Hepatocyte (in vitro differentiated cells): ENCODE results near the gene KRT6B. TPM values are rescaled to one million over a fixed set of nuclear protein-coding genes. Genes with fewer than 3 reads are reported as not detected.

Experiments used
- DNase-seq: peaks from one replicate; pipeline ENCODE4 v3.0.0-alpha.2; 2016; ENCODE audit warnings: low spot score
- H2AFZ ChIP-seq: fragments of 200-600 bp; sonication (generic); 2 replicates; pipeline ENCODE4 v1.6.0; 2016; ENCODE audit warnings: antibody characterized with exemption, mild to moderate bottlenecking
- H3K27ac ChIP-seq: fragments of 200-600 bp; sonication (generic); 2 replicates; pipeline ENCODE4 v1.5.1; 2016; ENCODE audit warnings: mild to moderate bottlenecking
- H3K27me3 ChIP-seq: fragments of 200-600 bp; sonication (generic); 2 replicates; pipeline ENCODE4 v1.6.1; 2016
- H3K36me3 ChIP-seq: fragments of 200-600 bp; sonication (generic); replicated peaks from 2 replicates; pipeline ENCODE4 v1.5.1; 2016; ENCODE audit warnings: low read depth; ENCODE audit not compliant: insufficient read depth
- H3K4me1 ChIP-seq: fragments of 200-600 bp; sonication (generic); 2 replicates; pipeline ENCODE4 v1.5.1; 2016; ENCODE audit warnings: mild to moderate bottlenecking, moderate library complexity; ENCODE audit not compliant: insufficient read depth
- H3K4me2 ChIP-seq: fragments of 200-600 bp; sonication (generic); 2 replicates; pipeline ENCODE4 v1.6.0; 2016
- H3K4me3 ChIP-seq: fragments of 200-600 bp; sonication (generic); 2 replicates; pipeline ENCODE4 v1.5.1; 2016; ENCODE audit warnings: mild to moderate bottlenecking
- H3K79me2 ChIP-seq: fragments of 200-600 bp; sonication (generic); 2 replicates; pipeline ENCODE4 v1.6.0; 2017; ENCODE audit warnings: mild to moderate bottlenecking
- H3K9me2 ChIP-seq: fragments of 200-600 bp; sonication (generic); replicated peaks from 2 replicates; pipeline ENCODE4 v1.6.0; 2017; ENCODE audit warnings: mild to moderate bottlenecking; ENCODE audit not compliant: insufficient read depth
- H3K9me3 ChIP-seq: fragments of 200-600 bp; sonication (generic); 2 replicates; pipeline ENCODE4 v1.5.1; 2016; ENCODE audit warnings: low read depth, mild to moderate bottlenecking
- H4K20me1 ChIP-seq: fragments of 200-600 bp; sonication (generic); 2 replicates; pipeline ENCODE4 v1.6.0; 2016; ENCODE audit warnings: mild to moderate bottlenecking; ENCODE audit not compliant: insufficient read depth, poor library complexity, severe bottlenecking
- EZH2 ChIP-seq: fragments of 200-600 bp; sonication (generic); IDR thresholded peaks from 2 replicates; pipeline ENCODE4 v1.6.1; 2016; ENCODE audit warnings: antibody characterized with exemption, mild to moderate bottlenecking, borderline replicate concordance
- EZH2phosphoT487 ChIP-seq: fragments of 200-600 bp; sonication (generic); IDR thresholded peaks from one replicate; pipeline ENCODE4 v1.6.1; 2018; ENCODE audit warnings: antibody characterized with exemption, mild to moderate bottlenecking, low read depth, moderate library complexity; ENCODE audit not compliant: unreplicated experiment, severe bottlenecking
- WGBS: methylation state at CpG from one replicate; pipeline ENCODE4 v1.1.6; 2016; ENCODE audit warnings: low lambda C conversion rate; ENCODE audit errors: missing lambda C conversion rate; 5-methylcytosine and 5-hydroxymethylcytosine counted together
- polyA plus RNA-seq: library from polyadenylated mRNA; unstranded; fragments of >200 nt; fragmentation: Nextera tagmentation; extraction: Ambion mirVana; gene quantifications from 2 replicates; pipeline ENCODE4 v1.2.1, GENCODE V29; 2016
- total RNA-seq: library from RNA; depleted of rRNA; stranded (reverse); fragments of >200 nt; gene quantifications from 2 replicates; pipeline ENCODE4 v1.2.3, GENCODE V29; 2014
- TF ChIP-seq, protein P1 (sequence below): fragments of 200-600 bp; sonication (generic); IDR thresholded peaks from 2 replicates; pipeline ENCODE4 v1.5.1; 2016; ENCODE audit warnings: antibody characterized with exemption, mild to moderate bottlenecking; ENCODE audit not compliant: poor library complexity

Gene KRT6B
- total and polyA plus RNA-seq, 2 experiments from 2014 or later: 0.42 TPM; not detected in 1

GRCh38 chr12:52436000-52436827 is 15.7 kb downstream of the KRT6B start:
- Histone ChIP-seq H4K20me1 (no peaks in the 10 kb centered on the region), H3K27me3 (no peaks in the 10 kb centered on the region), H3K9me3 (no peaks in the 10 kb centered on the region), H3K27ac (no peak overlapping the region), H3K4me2 (no peak overlapping the region), H3K9me2 (no peaks in the 10 kb centered on the region), H3K36me3 (no peaks in the 10 kb centered on the region), H3K4me1 (peaks cover 5% of the 10 kb centered on the region), H2AFZ (no peak overlapping the region), H3K4me3 (no peak overlapping the region), H3K79me2 (no peaks in the 10 kb centered on the region)
- WGBS: 69% methylated on average over 9 of the region's 9 CpGs
- TF ChIP-seq EZH2phosphoT487 (no peak), EZH2 (no peak)
- TF ChIP-seq, protein P1, sequence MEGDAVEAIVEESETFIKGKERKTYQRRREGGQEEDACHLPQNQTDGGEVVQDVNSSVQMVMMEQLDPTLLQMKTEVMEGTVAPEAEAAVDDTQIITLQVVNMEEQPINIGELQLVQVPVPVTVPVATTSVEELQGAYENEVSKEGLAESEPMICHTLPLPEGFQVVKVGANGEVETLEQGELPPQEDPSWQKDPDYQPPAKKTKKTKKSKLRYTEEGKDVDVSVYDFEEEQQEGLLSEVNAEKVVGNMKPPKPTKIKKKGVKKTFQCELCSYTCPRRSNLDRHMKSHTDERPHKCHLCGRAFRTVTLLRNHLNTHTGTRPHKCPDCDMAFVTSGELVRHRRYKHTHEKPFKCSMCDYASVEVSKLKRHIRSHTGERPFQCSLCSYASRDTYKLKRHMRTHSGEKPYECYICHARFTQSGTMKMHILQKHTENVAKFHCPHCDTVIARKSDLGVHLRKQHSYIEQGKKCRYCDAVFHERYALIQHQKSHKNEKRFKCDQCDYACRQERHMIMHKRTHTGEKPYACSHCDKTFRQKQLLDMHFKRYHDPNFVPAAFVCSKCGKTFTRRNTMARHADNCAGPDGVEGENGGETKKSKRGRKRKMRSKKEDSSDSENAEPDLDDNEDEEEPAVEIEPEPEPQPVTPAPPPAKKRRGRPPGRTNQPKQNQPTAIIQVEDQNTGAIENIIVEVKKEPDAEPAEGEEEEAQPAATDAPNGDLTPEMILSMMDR: no peak
- no peak for DNase-seq

GRCh38 chr12:52435659-52435999 is 16.3 kb downstream of the KRT6B start:
- H3K27ac ChIP-seq: no peak overlapping the region
- no peaks in the 10 kb centered on the region for H3K9me2 ChIP-seq
- TF ChIP-seq, protein P1: no peak
- TF ChIP-seq EZH2 (no peak), EZH2phosphoT487 (no peak)
- WGBS: 82% methylated on average over 6 of the region's 6 CpGs
- no peak overlapping the region for H3K4me3 ChIP-seq
- H4K20me1 ChIP-seq: no peaks in the 10 kb centered on the region
- no peaks in the 10 kb centered on the region for H3K27me3 ChIP-seq
- no peaks in the 10 kb centered on the region for H3K9me3 ChIP-seq
- H3K79me2 ChIP-seq: no peaks in the 10 kb centered on the region
- no peak overlapping the region for H2AFZ ChIP-seq
- no peaks in the 10 kb centered on the region for H3K36me3 ChIP-seq
- no peak overlapping the region for H3K4me2 ChIP-seq
- no peak for DNase-seq
- peaks cover 5% of the 10 kb centered on the region for H3K4me1 ChIP-seq

GRCh38 chr12:52434760-52435530 is 17.0 kb downstream of the KRT6B start:
- no peaks in the 10 kb centered on the region for H3K27me3 ChIP-seq
- no peak for DNase-seq
- WGBS: 96% methylated on average over 6 of the region's 6 CpGs

More at GRCh38 chr12:52434760-52435530, 17.0 kb downstream of the KRT6B start:
- H3K4me3 ChIP-seq: no peak overlapping the region
- no peaks in the 10 kb centered on the region for H4K20me1 ChIP-seq
- H3K4me1 ChIP-seq: peaks cover 5% of the 10 kb centered on the region
- no peaks in the 10 kb centered on the region for H3K9me3 ChIP-seq
- TF ChIP-seq EZH2 (no peak), EZH2phosphoT487 (no peak)
- TF ChIP-seq, protein P1: no peak
- H2AFZ ChIP-seq: no peak overlapping the region
- H3K79me2 ChIP-seq: no peaks in the 10 kb centered on the region
- no peaks in the 10 kb centered on the region for H3K36me3 ChIP-seq
- no peak overlapping the region for H3K27ac ChIP-seq
- no peak overlapping the region for H3K4me2 ChIP-seq
- no peaks in the 10 kb centered on the region for H3K9me2 ChIP-seq
